WERI-Rb-1 (cell line): ENCODE data around the gene GGT5.
"Not testable (repeated sequence)": the region's sequence is repeated elsewhere in the genome, so short reads cannot be mapped to it uniquely, and the experiment has no call there.

Experiments used
- DNase-seq: peaks from one replicate; pipeline ENCODE4 v3.0.0-alpha.2; 2020
- H3K27ac ChIP-seq: fragments of 250-450 bp; sonication (Bioruptor Pico); 2 replicates; pipeline ENCODE4 v1.5.1; 2020; ENCODE audit warnings: mild to moderate bottlenecking, moderate library complexity
- H3K27me3 ChIP-seq: fragments of 250-450 bp; sonication (Bioruptor Pico); 2 replicates; pipeline ENCODE4 v1.5.1; 2021; ENCODE audit warnings: mild to moderate bottlenecking, low read depth, moderate library complexity; ENCODE audit not compliant: insufficient read depth, severe bottlenecking
- H3K36me3 ChIP-seq: fragments of 250-450 bp; sonication (Bioruptor Pico); 2 replicates; pipeline ENCODE4 v1.5.1; 2020; ENCODE audit warnings: mild to moderate bottlenecking, moderate library complexity
- H3K4me3 ChIP-seq: 2 replicates; pipeline ENCODE4 v1.5.1; 2011; ENCODE audit warnings: low read depth, mild to moderate bottlenecking, control low read depth, low read length
- H3K9me3 ChIP-seq: fragments of 250-450 bp; sonication (Bioruptor Pico); 2 replicates; pipeline ENCODE4 v1.5.1; 2021; ENCODE audit warnings: mild to moderate bottlenecking, moderate library complexity; ENCODE audit not compliant: severe bottlenecking
- TF ChIP-seq, protein P1 (sequence below): IDR thresholded peaks from 2 replicates; pipeline ENCODE4 v1.5.1; 2011; ENCODE audit warnings: low read depth, mild to moderate bottlenecking, control low read depth, inconsistent platforms, low read length

The GGT5 gene

DNA sequence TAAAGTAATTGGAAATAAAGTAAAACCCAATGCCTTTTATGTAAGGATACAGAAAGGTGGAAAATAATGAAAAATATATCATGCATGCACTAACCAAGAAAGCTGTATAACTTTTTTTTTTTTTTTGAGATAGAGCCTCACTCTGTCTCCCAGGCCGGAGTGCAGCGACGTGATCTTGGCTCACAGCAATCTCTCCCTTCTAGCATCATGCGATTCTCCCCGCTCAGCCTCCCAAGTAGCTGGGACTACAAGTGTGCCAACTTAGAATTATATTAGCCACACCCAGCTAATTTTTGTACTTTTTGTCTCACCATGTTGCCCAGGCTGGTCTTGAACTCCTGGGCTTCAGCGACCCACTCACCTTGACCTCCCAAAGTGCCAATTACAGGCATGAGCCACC, 4.5 kb downstream of the GGT5 start:
- Histone ChIP-seq H3K4me3 (no peak overlapping the region), H3K9me3 (no peaks in the 10 kb centered on the region), H3K27me3 (no peaks in the 10 kb centered on the region), H3K36me3 (no peaks in the 10 kb centered on the region), H3K27ac (no peak overlapping the region)
- no peak for DNase-seq
- TF ChIP-seq, protein P1, sequence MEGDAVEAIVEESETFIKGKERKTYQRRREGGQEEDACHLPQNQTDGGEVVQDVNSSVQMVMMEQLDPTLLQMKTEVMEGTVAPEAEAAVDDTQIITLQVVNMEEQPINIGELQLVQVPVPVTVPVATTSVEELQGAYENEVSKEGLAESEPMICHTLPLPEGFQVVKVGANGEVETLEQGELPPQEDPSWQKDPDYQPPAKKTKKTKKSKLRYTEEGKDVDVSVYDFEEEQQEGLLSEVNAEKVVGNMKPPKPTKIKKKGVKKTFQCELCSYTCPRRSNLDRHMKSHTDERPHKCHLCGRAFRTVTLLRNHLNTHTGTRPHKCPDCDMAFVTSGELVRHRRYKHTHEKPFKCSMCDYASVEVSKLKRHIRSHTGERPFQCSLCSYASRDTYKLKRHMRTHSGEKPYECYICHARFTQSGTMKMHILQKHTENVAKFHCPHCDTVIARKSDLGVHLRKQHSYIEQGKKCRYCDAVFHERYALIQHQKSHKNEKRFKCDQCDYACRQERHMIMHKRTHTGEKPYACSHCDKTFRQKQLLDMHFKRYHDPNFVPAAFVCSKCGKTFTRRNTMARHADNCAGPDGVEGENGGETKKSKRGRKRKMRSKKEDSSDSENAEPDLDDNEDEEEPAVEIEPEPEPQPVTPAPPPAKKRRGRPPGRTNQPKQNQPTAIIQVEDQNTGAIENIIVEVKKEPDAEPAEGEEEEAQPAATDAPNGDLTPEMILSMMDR = no peak

DNA sequence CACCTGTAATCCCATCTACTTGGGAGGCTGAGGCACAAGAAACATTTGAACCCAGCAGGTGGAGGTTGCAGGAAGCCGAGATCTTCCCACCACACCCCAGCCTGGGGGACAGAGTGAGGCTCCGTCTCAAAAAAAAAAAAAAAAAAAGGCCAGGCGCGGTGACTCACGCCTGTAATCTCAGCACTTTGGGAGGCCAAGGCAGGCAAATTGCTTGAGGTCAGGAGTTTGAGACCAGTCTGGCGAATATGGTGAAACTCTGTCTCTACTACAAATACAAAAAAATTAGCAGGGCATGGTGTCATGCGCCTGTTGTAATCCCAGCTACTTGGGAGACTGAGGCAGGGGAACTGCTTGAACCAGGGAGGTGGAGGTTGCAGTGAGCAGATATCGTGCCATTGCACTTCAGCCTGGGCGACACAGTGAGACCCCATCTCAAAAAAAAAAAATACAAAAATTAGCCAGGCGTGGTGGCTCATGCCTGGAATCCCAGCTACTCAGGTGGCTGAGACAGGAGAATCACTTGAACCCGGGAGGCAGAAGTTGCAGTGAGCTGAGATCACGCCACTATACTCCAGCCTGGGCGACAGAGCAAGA, 6.7 kb downstream of the GGT5 start:
- H3K4me3 ChIP-seq, DNase-seq, H3K36me3 ChIP-seq, H3K27me3 ChIP-seq, H3K9me3 ChIP-seq, H3K27ac ChIP-seq: not testable (repeated sequence)

DNA sequence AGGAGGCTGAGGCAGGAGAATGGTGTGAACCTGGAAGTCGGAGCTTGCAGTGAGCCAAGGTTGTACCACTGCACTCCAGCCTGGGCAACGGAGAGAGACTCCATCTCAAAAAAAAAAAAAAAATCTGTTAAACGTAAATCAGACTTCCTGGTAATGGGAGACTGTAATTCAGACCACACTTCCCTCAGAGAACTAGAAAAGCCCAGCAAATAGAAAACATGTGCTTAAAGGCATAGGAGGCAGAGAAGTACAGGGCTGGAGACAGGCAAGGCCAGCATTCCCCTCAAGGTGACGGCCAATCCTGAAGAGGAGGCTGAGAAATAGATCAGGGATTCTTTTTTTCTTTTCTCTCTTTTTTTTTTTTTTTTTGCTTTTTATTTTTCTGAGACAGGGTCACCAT, 8.2 kb downstream of the GGT5 start:
- Histone ChIP-seq H3K4me3 (no peak overlapping the region), H3K27me3 (no peaks in the 10 kb centered on the region), H3K27ac (no peak overlapping the region), H3K36me3 (no peaks in the 10 kb centered on the region), H3K9me3 (no peaks in the 10 kb centered on the region)
- TF ChIP-seq, protein P1 = no peak
- DNase-seq = no peak

DNA sequence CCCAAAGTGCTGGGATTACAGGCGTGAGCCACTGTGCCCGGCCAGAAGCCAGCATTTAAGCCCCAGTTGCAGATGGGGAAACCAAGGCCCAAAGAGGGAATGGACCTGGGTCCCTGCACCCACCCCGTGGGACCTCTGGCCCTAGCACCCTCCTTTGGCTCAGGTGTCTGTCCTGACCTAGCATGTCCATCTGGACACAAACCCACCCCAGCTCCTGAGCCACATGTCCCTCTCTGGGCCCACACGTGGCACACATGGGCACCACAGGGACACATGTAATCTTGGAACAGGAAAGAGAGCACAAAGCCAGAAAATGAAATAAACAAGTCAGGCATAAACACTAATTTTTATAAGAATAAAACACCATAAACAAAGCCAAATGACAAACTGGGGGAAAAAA, 9.6 kb downstream of the GGT5 start:
- H3K27ac ChIP-seq = no peak overlapping the region
- H3K9me3 ChIP-seq = no peaks in the 10 kb centered on the region
- no peak overlapping the region for H3K4me3 ChIP-seq
- TF ChIP-seq, protein P1 = no peak
- H3K36me3 ChIP-seq = no peaks in the 10 kb centered on the region
- DNase-seq = no peak
- no peaks in the 10 kb centered on the region for H3K27me3 ChIP-seq

DNA sequence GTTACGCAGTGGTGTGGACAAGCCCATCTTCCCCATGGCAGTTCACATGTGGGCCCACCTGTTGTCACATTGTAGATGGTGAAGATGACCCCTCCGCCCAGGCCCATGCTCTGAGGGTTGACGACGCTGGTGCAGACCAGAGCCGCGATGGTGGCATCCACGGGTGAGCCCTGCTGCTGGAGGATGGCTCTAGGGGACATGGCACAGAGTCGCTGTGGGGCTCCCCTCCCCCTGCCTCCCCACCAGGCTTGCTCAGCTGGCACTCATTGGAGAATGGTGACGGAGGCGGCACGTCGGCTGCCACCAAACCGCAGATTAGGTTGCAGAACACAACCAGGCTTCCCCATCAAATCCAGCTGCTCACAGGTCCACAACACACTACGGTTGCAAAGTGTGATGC, 11.1 kb downstream of the GGT5 start:
- no peak overlapping the region for H3K27ac ChIP-seq
- no peak for DNase-seq

DNA sequence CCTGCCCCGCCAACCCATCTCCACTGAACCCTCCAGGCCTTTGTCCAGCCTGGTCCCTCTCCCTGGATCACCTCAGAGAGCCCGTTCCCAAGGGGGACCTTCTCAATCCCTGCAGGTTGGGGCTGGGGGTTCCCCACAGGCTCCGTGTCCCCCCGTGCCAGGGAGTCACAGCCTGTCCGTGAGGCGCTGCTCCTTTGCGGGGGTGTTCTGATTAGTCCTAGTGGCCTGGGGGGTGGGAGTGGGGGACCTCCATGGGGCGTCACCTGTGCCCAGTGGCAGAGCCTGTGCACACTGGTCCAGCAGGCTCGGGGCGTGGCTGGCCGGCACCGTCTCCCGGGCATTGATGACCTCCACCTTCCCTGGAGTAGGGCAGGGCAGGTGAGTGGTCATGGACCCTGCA, 11.6 kb downstream of the GGT5 start:
- H3K9me3 ChIP-seq = no peaks in the 10 kb centered on the region
- no peaks in the 10 kb centered on the region for H3K27me3 ChIP-seq
- H3K36me3 ChIP-seq = no peaks in the 10 kb centered on the region
- no peak overlapping the region for H3K4me3 ChIP-seq
- H3K27ac ChIP-seq = no peak overlapping the region
- TF ChIP-seq, protein P1 = no peak
- no peak for DNase-seq

More for the DNA sequence above, 11.1 kb downstream of the GGT5 start:
- Histone ChIP-seq H3K27me3 (no peaks in the 10 kb centered on the region), H3K36me3 (no peaks in the 10 kb centered on the region), H3K4me3 (no peak overlapping the region), H3K9me3 (no peaks in the 10 kb centered on the region)
- TF ChIP-seq, protein P1 = no peak
